Measurements from ENCODE around the gene ELAC1. TPM values are rescaled to one million over a fixed set of nuclear protein-coding genes. Genes with fewer than 3 reads are reported as not detected.

The ELAC1 gene
- total RNA-seq = 6.1 and 7.0 TPM in 2 replicates

GRCh38 chr18:50967714-50968661 lies at the start of gene ELAC1:
TSS of gene ELAC1 (plus strand) at chr18:50968040. CDS start at chr18:50974405, 6,365 bp downstream.

GRCh38 chr18:51029694-51030536 lies 62.1 kb downstream of the ELAC1 start, which contains the start of gene SMAD4:
TSS of gene SMAD4 (plus strand) at chr18:51030213. CDS start at chr18:51047047, 16,834 bp downstream.

Other genes with a start within 250 kb of the ELAC1 start
- 0.12 TPM in 1 of 2 replicates, not detected in the other for gene MRO, start 148.0 kb upstream of the ELAC1 start, total RNA-seq
- gene ME2, start 88.9 kb upstream of the ELAC1 start, total RNA-seq = 70.5 and 70.8 TPM in 2 replicates
- 106 and 107 TPM in 2 replicates for gene SMAD4, start 62.2 kb downstream of the ELAC1 start, total RNA-seq
- 35.4 and 52.4 TPM in 2 replicates for gene MEX3C, start 229.6 kb downstream of the ELAC1 start, total RNA-seq

All from uterine smooth muscle cell (primary cell).